HepG2 (cell line): Measurements from ENCODE around the gene SAMD14. TPM values are rescaled to one million over a fixed set of nuclear protein-coding genes. Genes with fewer than 3 reads are reported as not detected.

Experiments
- ATAC-seq: fragments of 200-7000 bp; cut with Tn5 transposase; 3 replicates; pipeline ENCODE4 v1.9.1; 2020; ENCODE audit warnings: mild to moderate bottlenecking, moderate library complexity
- BruUV-seq: library from RNA; stranded (reverse); fragments of 400-500 nt; replicated peaks from 2 replicates; lab custom pipeline; 2021; lab: Mats Ljungman, UMichigan
- CTCF ChIA-PET: fragments of 300-600 bp; formaldehyde crosslinking; extraction: SDS; loops from one replicate; lab custom pipeline; 2021; ENCODE audit warnings: low total read pairs, inconsistent platforms, low intra/inter-chr PET ratio; lab: Yijun Ruan, JAX
- POLR2A ChIA-PET: fragments of 350-600 bp; sonication (Branson Sonifier 250); formaldehyde crosslinking; loops from one replicate; lab custom pipeline; 2020; ENCODE audit warnings: antibody characterized with exemption, inconsistent platforms; lab: Yijun Ruan, JAX
- DNase-seq: peaks from one replicate; pipeline ENCODE4 v3.0.0-alpha.2; 2015; ENCODE audit warnings: low spot score
- FAIRE-seq: peaks from 3 replicates; lab custom pipeline; 2011; peaks lifted over from hg19 to GRCh38; lab: Jason Lieb, UNC
- H2AFZ ChIP-seq: one replicate; pipeline ENCODE4 v1.6.1; 2011; ENCODE audit warnings: low read length, inconsistent platforms
- H3K27ac ChIP-seq: fragments of 300-600 bp; 3 replicates; pipeline ENCODE4 v1.8.0; 2011; ENCODE audit warnings: mixed run types, mild to moderate bottlenecking, mixed read lengths, low read length, inconsistent platforms; ENCODE audit not compliant: insufficient read depth; ENCODE audit errors: extremely low read length
- H3K27me3 ChIP-seq, 2 experiments: fragments of 200-600 bp in 1 of 2; 2 replicates in 1 of 2; 3 replicates in 1 of 2; pipeline versions ENCODE4 v1.6.0 to v1.8.0; 2011; ENCODE audit warnings: low read length in 2 of 2, mild to moderate bottlenecking in 2 of 2, moderate library complexity in 2 of 2, inconsistent platforms in 1 of 2; ENCODE audit not compliant: insufficient read depth in 2 of 2, control insufficient read depth in 1 of 2
- H3K36me3 ChIP-seq, 2 experiments: fragments of 200-600 bp in 1 of 2; replicated peaks in 1 of 2; 2 replicates in 1 of 2; 3 replicates in 1 of 2; pipeline versions ENCODE4 v1.5.1 to v1.8.0; 2011; ENCODE audit warnings: low read length in 2 of 2, inconsistent platforms in 1 of 2; ENCODE audit not compliant: insufficient read depth in 2 of 2, control insufficient read depth in 1 of 2
- H3K4me1 ChIP-seq: 2 replicates; pipeline ENCODE4 v1.5.1; 2012; ENCODE audit warnings: low read length, inconsistent platforms; ENCODE audit not compliant: insufficient read depth
- H3K4me2 ChIP-seq: 2 replicates; pipeline ENCODE4 v1.6.0; 2011; ENCODE audit warnings: low read depth, low read length, inconsistent platforms
- H3K4me3 ChIP-seq, 3 experiments: fragments of 200-600 bp in 1 of 3; sonication (generic), shearing (Covaris generic) in 1 of 3; replicated peaks in 1 of 3; 2 replicates each; pipeline ENCODE4 v1.5.1; 2011 to 2016; ENCODE audit warnings: low read length in 3 of 3, inconsistent platforms in 2 of 3, low read depth in 2 of 3, mild to moderate bottlenecking in 2 of 3, control low read depth in 1 of 3, mixed read lengths in 1 of 3; ENCODE audit not compliant: insufficient read depth in 1 of 3
- H3K79me2 ChIP-seq: one replicate; pipeline ENCODE4 v1.6.1; 2011; ENCODE audit warnings: low read length, inconsistent platforms; ENCODE audit not compliant: insufficient read depth
- H3K9ac ChIP-seq: 2 replicates; pipeline ENCODE4 v1.6.0; 2011; ENCODE audit warnings: mild to moderate bottlenecking, low read depth, low read length, inconsistent platforms; ENCODE audit not compliant: insufficient read depth
- H3K9me3 ChIP-seq: 2 replicates; pipeline ENCODE4 v1.5.1; 2012; ENCODE audit warnings: mild to moderate bottlenecking, low read length
- H4K20me1 ChIP-seq: 2 replicates; pipeline ENCODE4 v1.6.0; 2011; ENCODE audit warnings: inconsistent platforms, mild to moderate bottlenecking, low read length, moderate library complexity; ENCODE audit not compliant: insufficient read depth
- BHLHE40 ChIP-seq: IDR thresholded peaks from 2 replicates; pipeline ENCODE4 v1.6.1; 2011; ENCODE audit warnings: low read length, improper control_type of control experiment
- CTCF ChIP-seq: sonication (generic); formaldehyde crosslinking; IDR thresholded peaks from 2 replicates; pipeline ENCODE4 v1.5.0; 2020; ENCODE audit warnings: mild to moderate bottlenecking, missing genetic modification reagents, moderate library complexity
- FOXO1 ChIP-seq: sonication (generic); formaldehyde crosslinking; IDR thresholded peaks from 2 replicates; pipeline ENCODE4 v1.4.0; 2020; ENCODE audit warnings: missing genetic modification reagents
- GABPB1 ChIP-seq: IDR thresholded peaks from 2 replicates; pipeline ENCODE4 v1.6.1; 2016; ENCODE audit warnings: mild to moderate bottlenecking, missing genetic modification reagents, moderate library complexity, missing compliant biosample characterization
- MAX ChIP-seq: IDR thresholded peaks from 2 replicates; pipeline ENCODE4 v1.6.1; 2012; ENCODE audit warnings: inconsistent platforms
- MEIS2 ChIP-seq: sonication (generic); formaldehyde crosslinking; IDR thresholded peaks from 2 replicates; pipeline ENCODE4 v1.9.0; 2021; ENCODE audit warnings: mild to moderate bottlenecking, missing genetic modification reagents
- MXD3 ChIP-seq: IDR thresholded peaks from 2 replicates; pipeline ENCODE4 v1.6.1; 2016; ENCODE audit warnings: mild to moderate bottlenecking, missing biosample characterization, missing genetic modification reagents
- SAFB2 ChIP-seq: sonication (generic); formaldehyde crosslinking; IDR thresholded peaks from 2 replicates; pipeline ENCODE4 v1.5.1; 2020; ENCODE audit warnings: missing genetic modification reagents, low read depth, mild to moderate bottlenecking, borderline replicate concordance
- SAP130 ChIP-seq: IDR thresholded peaks from 2 replicates; pipeline ENCODE4 v1.6.1; 2016; ENCODE audit warnings: low read depth
- TBX2 ChIP-seq: sonication (generic); formaldehyde crosslinking; IDR thresholded peaks from 2 replicates; pipeline ENCODE4 v1.5.0; 2020; ENCODE audit warnings: missing genetic modification reagents, mild to moderate bottlenecking, borderline replicate concordance
- TEAD3 ChIP-seq: optimal IDR thresholded peaks from 2 replicates; pipeline ENCODE3; 2016; ENCODE audit warnings: borderline replicate concordance
- TFAP4 ChIP-seq: sonication (generic); IDR thresholded peaks from 2 replicates; pipeline ENCODE4 v1.6.1; 2016; ENCODE audit warnings: low read depth, borderline replicate concordance
- ZBTB38 ChIP-seq: sonication (generic); formaldehyde crosslinking; IDR thresholded peaks from 2 replicates; pipeline ENCODE4 v1.5.1; 2020; ENCODE audit warnings: mild to moderate bottlenecking, missing genetic modification reagents
- ZFP91 ChIP-seq: sonication (generic); formaldehyde crosslinking; IDR thresholded peaks from 2 replicates; pipeline ENCODE4 v1.9.0; 2022; ENCODE audit warnings: missing genetic modification reagents, mild to moderate bottlenecking, borderline replicate concordance
- ZMYM4 ChIP-seq: sonication (generic); formaldehyde crosslinking; IDR thresholded peaks from 2 replicates; pipeline ENCODE4 v1.8.1; 2023; ENCODE audit warnings: mild to moderate bottlenecking, missing genetic modification reagents
- ZNF607 ChIP-seq: sonication (generic); formaldehyde crosslinking; IDR thresholded peaks from 2 replicates; pipeline ENCODE4 v1.5.1; 2020; ENCODE audit warnings: missing genetic modification reagents, mild to moderate bottlenecking, borderline replicate concordance
- ZNF761 ChIP-seq: sonication (generic); formaldehyde crosslinking; conservative IDR thresholded peaks from 2 replicates; pipeline ENCODE4 v1.4.0; 2020; ENCODE audit warnings: mild to moderate bottlenecking, missing genetic modification reagents
- ZNF782 ChIP-seq: sonication (generic); formaldehyde crosslinking; IDR thresholded peaks from 2 replicates; pipeline ENCODE4 v1.4.0; 2020; ENCODE audit warnings: missing genetic modification reagents, mild to moderate bottlenecking, borderline replicate concordance
- WGBS: methylation state at CpG from one replicate; pipeline ENCODE4 v1.1.6; 2017; ENCODE audit warnings: low lambda C conversion rate; 5-methylcytosine and 5-hydroxymethylcytosine counted together
- in situ Hi-C: cut with HindIII; loops from 2 replicates; pipeline ENCODE4 v1.10.0; 2017; ENCODE audit warnings: low pct_unique_long_range_greater_than_20kb; ENCODE audit not compliant: extremely low pct_ligation_motif_present
- intact Hi-C: fragments of 100-400 bp; cut with micrococcal nuclease; formaldehyde crosslinking; loops from one replicate; pipeline ENCODE4 v1.10.0; 2022; ENCODE audit not compliant: unreplicated experiment
- polyA plus RNA-seq, 8 experiments: library from polyadenylated mRNA; depleted of rRNA in 3 of 8; stranded (reverse) in 7 of 8; unstranded in 1 of 8; fragments of >200 nt; fragmentation: Illumina TruSeq in 4 of 8; extraction: Trizol in 4 of 8; gene quantifications; 2 replicates each; pipeline versions ENCODE4 v1.2.1 to v1.2.3, GENCODE V29; 2011 to 2016; ENCODE audit warnings: low read depth in 4 of 8, missing spikeins in 1 of 8, mixed read lengths in 1 of 8; ENCODE audit not compliant: insufficient read depth in 1 of 8
- total RNA-seq, 5 experiments: library from RNA; depleted of rRNA; stranded (reverse); fragments of >200 nt; fragmentation: Illumina TruSeq; extraction: Trizol; gene quantifications; 2 replicates each; pipeline ENCODE4 v1.2.3, GENCODE V29; 2016; ENCODE audit warnings: low read depth in 1 of 5

Gene SAMD14
- total and polyA plus RNA-seq, 2 of the 13 experiments (the other 11 are each of a cell fraction or from before 2014, with no cell fraction given) = 0.07 to 0.22 TPM

GRCh38 chr17:50117202-50118051, 12.5 kb downstream of the SAMD14 start:
- no peak overlapping the region for H3K27ac ChIP-seq
- in situ Hi-C loops = loop anchor here (5.0 kb wide), 1 partner anchor 45 kb away; no protein-coding TSS in a partner anchor
- POLR2A ChIA-PET = interaction anchor here (1.4 to 1.5 kb wide), 2 partner anchors 15 to 23 kb away, joined by 4 read pairs; no protein-coding TSS in a partner anchor
- TF ChIP-seq MXD3 = 0 out of 2 replicates have a peak, but pooled peaks have one; percentile 66
- peak; percentile 87 for TF ChIP-seq MAX
- peak; percentile 83 for TF ChIP-seq ZBTB38
- peak; percentile 32; the same call in 1 of the 2 replicates for TF ChIP-seq TFAP4
- 0 out of 2 replicates have a peak, but pooled peaks have one; percentile 30 for TF ChIP-seq BHLHE40
- no peak for TF ChIP-seq TEAD3 (CRISPR knock-in tag)
- peak; percentile 65; the same call in 1 of the 2 replicates for TF ChIP-seq TBX2 (CRISPR knock-in tag)
- peak; percentile 61 for TF ChIP-seq SAP130 (CRISPR knock-in tag)
- no peak for TF ChIP-seq ZNF782 (CRISPR knock-in tag)
- peak; percentile 55; the same call in 1 of the 2 replicates for TF ChIP-seq GABPB1 (CRISPR knock-in tag)
- 0 out of 2 replicates have a peak, but pooled peaks have one; percentile 48 for TF ChIP-seq MEIS2
- peak; percentile 85 for TF ChIP-seq SAFB2
- peak; percentile 13; the same call in 1 of the 2 replicates for TF ChIP-seq FOXO1 (CRISPR knock-in tag)
- TF ChIP-seq CTCF (CRISPR knock-in tag) = peak; percentile 81
- TF ChIP-seq ZFP91 (CRISPR knock-in tag) = peak; percentile 63; the same call in 1 of the 2 replicates
- TF ChIP-seq ZMYM4 (CRISPR knock-in tag) = no peak
- 0 out of 2 replicates have a peak, but pooled peaks have one; percentile 60 for TF ChIP-seq ZNF761 (CRISPR knock-in tag)
- no peak for TF ChIP-seq ZNF607

More at GRCh38 chr17:50117202-50118051, 12.5 kb downstream of the SAMD14 start:
- WGBS = 55% methylated on average over 46 of the region's 64 CpGs
- H2AFZ ChIP-seq = no peak overlapping the region
- BruUV-seq = no TSS peak
- no peaks in the 10 kb centered on the region for H3K9me3 ChIP-seq
- H3K9ac ChIP-seq = no peak overlapping the region; the same call in 1 of the 2 replicates
- H3K36me3 ChIP-seq = no peaks in the 10 kb centered on the region
- H3K27me3 ChIP-seq = peaks cover 0 to 45% of the 10 kb centered on the region in 2 experiments; a peak in 3 of 5 replicates
- peak; percentile 51 for DNase-seq
- H4K20me1 ChIP-seq = no peaks in the 10 kb centered on the region
- ATAC-seq = peak; percentile 76
- no peaks in the 10 kb centered on the region for H3K79me2 ChIP-seq
- H3K4me3 ChIP-seq = peak overlapping the region in 1 of 3 experiments; percentile 30; a peak in 1 of 6 replicates
- H3K4me1 ChIP-seq = peaks cover 68% of the 10 kb centered on the region
- peak overlapping the region; percentile 28 for H3K4me2 ChIP-seq
- intact Hi-C loops = loop anchor here (1.0 kb wide), 1 partner anchor 44 kb away; no protein-coding TSS in a partner anchor
- FAIRE-seq = no peak
- CTCF ChIA-PET = interaction anchor here (3.6 kb wide), 1 partner anchor 23 kb away, joined by 15 read pairs; the partner anchor contains the start of gene PDK2
